ENCODE data around the gene BPTF.
"Not testable (repeated sequence)": the region's sequence is repeated elsewhere in the genome, so short reads cannot be mapped to it uniquely, and the experiment has no call there.

DNA sequence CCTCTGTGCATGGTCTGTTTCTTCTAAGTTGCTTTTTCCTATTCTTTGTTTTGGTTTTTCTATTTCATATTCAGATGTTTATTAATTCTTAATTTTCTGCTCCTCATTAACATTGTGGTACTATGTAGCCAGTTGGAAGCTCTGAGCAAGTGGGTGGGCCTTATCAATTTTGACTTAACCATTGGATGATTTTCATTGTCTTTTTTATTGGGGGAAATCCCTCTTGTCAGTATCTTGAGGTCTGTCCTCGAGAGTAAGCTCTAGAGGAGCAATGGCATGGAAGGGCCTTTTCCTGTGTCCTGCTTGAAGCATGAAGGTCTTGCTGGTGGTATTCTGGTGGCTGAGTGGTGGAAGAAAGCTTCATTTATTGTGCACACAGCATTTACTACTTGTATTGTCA lies 31.1 kb downstream of the BPTF start:
- TF ChIP-seq, protein P1, sequence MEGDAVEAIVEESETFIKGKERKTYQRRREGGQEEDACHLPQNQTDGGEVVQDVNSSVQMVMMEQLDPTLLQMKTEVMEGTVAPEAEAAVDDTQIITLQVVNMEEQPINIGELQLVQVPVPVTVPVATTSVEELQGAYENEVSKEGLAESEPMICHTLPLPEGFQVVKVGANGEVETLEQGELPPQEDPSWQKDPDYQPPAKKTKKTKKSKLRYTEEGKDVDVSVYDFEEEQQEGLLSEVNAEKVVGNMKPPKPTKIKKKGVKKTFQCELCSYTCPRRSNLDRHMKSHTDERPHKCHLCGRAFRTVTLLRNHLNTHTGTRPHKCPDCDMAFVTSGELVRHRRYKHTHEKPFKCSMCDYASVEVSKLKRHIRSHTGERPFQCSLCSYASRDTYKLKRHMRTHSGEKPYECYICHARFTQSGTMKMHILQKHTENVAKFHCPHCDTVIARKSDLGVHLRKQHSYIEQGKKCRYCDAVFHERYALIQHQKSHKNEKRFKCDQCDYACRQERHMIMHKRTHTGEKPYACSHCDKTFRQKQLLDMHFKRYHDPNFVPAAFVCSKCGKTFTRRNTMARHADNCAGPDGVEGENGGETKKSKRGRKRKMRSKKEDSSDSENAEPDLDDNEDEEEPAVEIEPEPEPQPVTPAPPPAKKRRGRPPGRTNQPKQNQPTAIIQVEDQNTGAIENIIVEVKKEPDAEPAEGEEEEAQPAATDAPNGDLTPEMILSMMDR (conservative IDR thresholded peaks at IDR 0.05; ENCODE audit: low read depth, low read length): not testable (repeated sequence)
- TF ChIP-seq EZH2 (IDR thresholded peaks at IDR 0.05; ENCODE audit: low read length, unreplicated experiment): not testable (repeated sequence)
